Measurements from ENCODE around the gene PTP4A2. TPM values are rescaled to one million over a fixed set of nuclear protein-coding genes. Genes with fewer than 3 reads are reported as not detected.

The PTP4A2 gene
- total RNA-seq, 2 experiments from 2014 or later, result 409 to 419 TPM

DNA sequence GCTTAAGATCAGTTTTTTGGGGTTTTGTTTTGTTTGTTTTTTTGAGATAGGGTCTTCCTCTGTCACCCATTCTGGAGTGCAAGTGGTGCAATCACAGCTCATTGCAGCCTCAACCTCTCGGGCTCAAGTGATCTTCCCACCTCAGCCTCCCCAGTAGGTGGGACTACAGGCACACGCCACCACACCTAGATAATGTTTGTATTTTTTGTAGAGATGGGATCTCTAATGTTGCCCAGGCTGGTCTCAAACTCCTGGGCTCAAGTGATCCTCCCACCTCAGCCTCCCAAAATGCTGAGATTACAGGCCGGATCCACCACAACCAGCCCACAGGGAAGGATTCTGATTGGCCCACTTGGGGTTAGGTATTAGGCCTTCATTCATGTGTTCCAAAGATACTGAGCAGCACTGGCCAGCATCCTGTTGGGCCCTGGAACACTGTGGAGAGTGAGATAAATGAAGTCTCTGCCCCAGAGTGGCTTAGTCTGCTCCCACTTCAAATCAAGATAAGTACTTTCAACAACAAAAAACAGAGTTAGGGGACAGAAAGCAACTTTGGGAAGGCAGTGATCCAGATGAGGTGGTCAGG lies 54.7 kb downstream of the PTP4A2 start:
- H3K4me1 Mint-ChIP-seq (ENCODE audit: low read depth), result peaks cover 23% of the 10 kb centered on the region
- peaks cover 5% of the 10 kb centered on the region for H3K27me3 Mint-ChIP-seq (ENCODE audit: low read depth)
- H3K27ac Mint-ChIP-seq, result no peak overlapping the region
- no peak overlapping the region for H3K4me3 Mint-ChIP-seq
- H3K9me3 Mint-ChIP-seq (ENCODE audit: insufficient read depth), result no peaks in the 10 kb centered on the region
- DNase-seq (no peak), ATAC-seq (no peak)
- ChIA-PET CTCF (no interaction called here), POLR2A (no interaction called here)
- no peaks in the 10 kb centered on the region for H3K36me3 Mint-ChIP-seq (ENCODE audit: low read depth)

DNA sequence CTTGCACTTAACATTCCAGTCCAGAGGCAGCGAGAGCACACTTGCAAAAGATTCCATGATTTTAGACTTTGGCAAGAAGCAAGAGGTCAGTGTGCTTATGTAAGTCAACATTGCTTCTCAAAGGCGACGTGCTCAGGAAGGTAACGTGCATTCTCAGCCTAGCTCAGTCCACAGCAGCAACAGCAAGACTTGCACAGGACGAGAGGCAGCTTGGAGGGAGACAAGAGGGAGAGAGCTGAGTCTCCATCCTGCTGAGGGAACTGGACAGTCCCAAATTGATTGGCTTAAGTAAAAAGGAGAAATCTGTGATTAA lies 56.5 kb downstream of the PTP4A2 start:
- Mint-ChIP-seq H3K4me1 (ENCODE audit: low read depth) (peaks cover 25% of the 10 kb centered on the region), H3K27ac (no peak overlapping the region), H3K36me3 (ENCODE audit: low read depth) (peaks cover 4% of the 10 kb centered on the region), H3K4me3 (no peak overlapping the region), H3K27me3 (ENCODE audit: low read depth) (peaks cover 5% of the 10 kb centered on the region), H3K9me3 (ENCODE audit: insufficient read depth) (no peaks in the 10 kb centered on the region)
- no peak for DNase-seq
- no peak for ATAC-seq
- POLR2A ChIA-PET, result no interaction called here
- CTCF ChIA-PET, result interaction anchor here (2.2 kb wide), 1 partner anchor 82 kb away, joined by 8 read pairs; no protein-coding TSS in a partner anchor

DNA sequence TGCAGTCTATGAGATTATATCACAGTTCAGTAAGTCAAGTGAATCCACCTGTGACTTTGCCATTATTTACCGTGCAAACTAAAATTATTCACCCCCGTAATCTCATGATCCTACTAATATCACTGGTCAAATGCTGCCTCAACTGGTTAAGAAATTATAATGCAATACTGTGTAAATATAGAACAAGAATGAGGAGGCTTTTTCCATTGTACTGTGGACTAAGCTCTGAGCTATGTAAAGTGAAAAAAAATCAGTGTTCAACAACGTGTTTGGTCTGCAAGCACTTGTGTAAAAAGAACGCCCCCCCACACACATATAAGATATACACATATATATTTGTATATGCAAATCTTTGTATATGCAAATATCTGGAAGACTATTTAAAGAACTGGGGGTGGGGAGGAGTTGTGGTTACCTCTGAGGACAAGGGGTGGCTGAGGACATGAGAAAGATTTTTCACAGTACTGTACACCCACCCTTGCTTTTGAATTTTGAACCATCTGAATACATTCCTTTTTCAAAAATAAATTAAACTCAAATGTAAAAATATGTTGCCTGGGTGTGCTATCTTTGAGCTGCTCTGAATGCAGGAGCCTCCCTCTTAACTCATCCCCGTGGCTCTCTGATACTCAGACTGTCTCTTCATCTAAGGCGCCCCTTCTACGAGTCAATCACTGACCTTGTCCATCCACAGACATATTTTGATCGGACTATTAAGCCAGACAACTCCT lies 57.0 kb downstream of the PTP4A2 start:
- Mint-ChIP-seq H3K27me3 (ENCODE audit: low read depth) (peaks cover 5% of the 10 kb centered on the region), H3K36me3 (ENCODE audit: low read depth) (peaks cover 4% of the 10 kb centered on the region), H3K4me1 (ENCODE audit: low read depth) (peaks cover 30% of the 10 kb centered on the region), H3K27ac (no peak overlapping the region), H3K4me3 (no peak overlapping the region), H3K9me3 (ENCODE audit: insufficient read depth) (no peaks in the 10 kb centered on the region)
- ChIA-PET CTCF (interaction anchor here (1.1 to 2.2 kb wide), 3 partner anchors 8 to 92 kb away, joined by 3 to 8 read pairs (median 3); no protein-coding TSS in a partner anchor), POLR2A (no interaction called here)
- DNase-seq (no peak), ATAC-seq (no peak)

DNA sequence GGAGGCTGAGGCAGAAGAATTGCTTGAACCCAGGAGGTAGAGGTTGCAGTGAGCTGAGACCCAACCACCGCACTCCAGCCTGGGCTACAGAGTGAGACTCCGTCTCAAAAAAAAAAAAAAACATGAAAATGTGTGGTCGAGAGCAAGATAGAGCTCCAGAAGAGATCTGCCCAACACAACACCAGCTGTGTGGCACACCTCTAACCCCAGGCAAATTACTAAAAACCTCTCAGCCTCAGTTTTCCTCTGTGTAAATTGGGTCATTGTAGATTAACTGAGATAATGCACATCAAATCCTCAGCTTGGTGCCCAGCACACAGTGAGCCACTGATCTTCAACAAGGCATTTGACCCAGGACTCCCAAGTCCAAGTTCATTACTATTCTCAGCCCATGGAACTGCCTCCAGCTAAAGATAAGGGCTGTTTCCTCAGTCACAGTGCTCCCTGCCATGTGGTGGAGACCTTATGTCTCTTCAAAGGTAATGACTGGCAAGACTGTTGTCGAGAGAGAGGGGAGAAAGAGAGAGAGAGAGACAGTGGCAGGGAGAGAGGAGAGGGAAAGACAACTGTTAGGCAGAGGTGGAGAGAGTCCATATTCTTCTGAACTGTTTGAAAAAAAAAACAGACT lies 58.1 kb downstream of the PTP4A2 start:
- peaks cover 30% of the 10 kb centered on the region for H3K4me1 Mint-ChIP-seq (ENCODE audit: low read depth)
- H3K27ac Mint-ChIP-seq, result no peak overlapping the region

DNA sequence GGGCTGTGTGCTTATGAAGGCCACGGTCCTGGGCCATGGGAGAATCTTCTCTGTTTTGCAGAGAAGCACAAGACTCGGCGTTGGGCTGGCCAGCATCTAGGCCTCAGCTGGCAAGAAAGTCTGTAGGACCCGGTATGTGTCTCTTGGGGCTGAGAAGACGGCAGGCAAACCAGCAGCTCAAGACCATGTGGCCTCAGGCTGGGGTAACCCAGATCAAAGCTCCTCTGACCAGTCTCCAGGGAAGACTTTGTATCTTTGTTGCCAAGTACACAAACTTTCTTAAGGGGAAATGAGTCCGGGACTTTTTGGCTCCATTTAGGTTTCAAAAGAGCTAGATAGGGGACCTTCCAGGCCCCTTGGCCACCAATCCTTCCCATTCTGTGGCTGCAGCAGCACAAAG lies 60.1 kb downstream of the PTP4A2 start:
- CTCF ChIA-PET, result no interaction called here
- POLR2A ChIA-PET, result interaction anchor here (1.0 kb wide), 1 partner anchor 25 kb away, joined by 3 read pairs; no protein-coding TSS in a partner anchor
- peaks cover 6% of the 10 kb centered on the region for H3K36me3 Mint-ChIP-seq (ENCODE audit: low read depth)
- no peak for DNase-seq
- no peak overlapping the region for H3K4me3 Mint-ChIP-seq
- ATAC-seq, result no peak
- H3K4me1 Mint-ChIP-seq (ENCODE audit: low read depth), result peaks cover 37% of the 10 kb centered on the region
- peaks cover 5% of the 10 kb centered on the region for H3K27me3 Mint-ChIP-seq (ENCODE audit: low read depth)
- H3K27ac Mint-ChIP-seq, result no peak overlapping the region
- H3K9me3 Mint-ChIP-seq (ENCODE audit: insufficient read depth), result peaks cover 2% of the 10 kb centered on the region

More for the DNA sequence above, 58.1 kb downstream of the PTP4A2 start:
- no peak overlapping the region for H3K4me3 Mint-ChIP-seq
- no peaks in the 10 kb centered on the region for H3K9me3 Mint-ChIP-seq (ENCODE audit: insufficient read depth)
- POLR2A ChIA-PET, result no interaction called here
- peaks cover 5% of the 10 kb centered on the region for H3K27me3 Mint-ChIP-seq (ENCODE audit: low read depth)
- CTCF ChIA-PET, result interaction anchor here (1.1 kb wide), 2 partner anchors 9 to 91 kb away, joined by 3 read pairs; no protein-coding TSS in a partner anchor
- DNase-seq (no peak), ATAC-seq (no peak)
- peaks cover 4% of the 10 kb centered on the region for H3K36me3 Mint-ChIP-seq (ENCODE audit: low read depth)

DNA sequence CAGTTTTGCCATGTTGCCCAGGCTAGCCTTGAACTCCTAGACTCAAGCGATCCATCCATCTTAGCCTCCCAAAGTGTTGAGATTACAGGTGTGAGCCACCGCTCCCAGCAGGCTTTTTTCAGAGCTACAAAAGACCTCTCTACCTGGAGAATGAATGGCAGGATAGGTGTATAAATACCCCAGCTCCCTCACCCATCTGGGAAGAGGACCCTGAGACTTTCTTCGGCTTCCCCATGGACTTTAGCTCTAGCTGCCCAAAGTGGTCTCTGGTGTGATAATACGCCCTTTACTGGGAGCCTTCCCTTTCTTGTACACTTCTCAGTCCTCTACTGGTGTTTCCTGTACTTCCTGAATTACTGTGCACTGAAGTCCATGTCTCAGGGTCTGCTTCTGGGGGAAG lies 60.6 kb downstream of the PTP4A2 start:
- Mint-ChIP-seq H3K9me3 (ENCODE audit: insufficient read depth) (peaks cover 5% of the 10 kb centered on the region), H3K27me3 (ENCODE audit: low read depth) (peaks cover 3% of the 10 kb centered on the region), H3K27ac (no peak overlapping the region), H3K4me3 (no peak overlapping the region), H3K4me1 (ENCODE audit: low read depth) (peaks cover 41% of the 10 kb centered on the region), H3K36me3 (ENCODE audit: low read depth) (peaks cover 9% of the 10 kb centered on the region)
- ChIA-PET POLR2A (interaction anchor here (1.0 kb wide), 1 partner anchor 26 kb away, joined by 3 read pairs; no protein-coding TSS in a partner anchor), CTCF (interaction anchor here (0.8 kb wide), 1 partner anchor 88 kb away, joined by 3 read pairs; no protein-coding TSS in a partner anchor)
- ATAC-seq (no peak), DNase-seq (no peak)

DNA sequence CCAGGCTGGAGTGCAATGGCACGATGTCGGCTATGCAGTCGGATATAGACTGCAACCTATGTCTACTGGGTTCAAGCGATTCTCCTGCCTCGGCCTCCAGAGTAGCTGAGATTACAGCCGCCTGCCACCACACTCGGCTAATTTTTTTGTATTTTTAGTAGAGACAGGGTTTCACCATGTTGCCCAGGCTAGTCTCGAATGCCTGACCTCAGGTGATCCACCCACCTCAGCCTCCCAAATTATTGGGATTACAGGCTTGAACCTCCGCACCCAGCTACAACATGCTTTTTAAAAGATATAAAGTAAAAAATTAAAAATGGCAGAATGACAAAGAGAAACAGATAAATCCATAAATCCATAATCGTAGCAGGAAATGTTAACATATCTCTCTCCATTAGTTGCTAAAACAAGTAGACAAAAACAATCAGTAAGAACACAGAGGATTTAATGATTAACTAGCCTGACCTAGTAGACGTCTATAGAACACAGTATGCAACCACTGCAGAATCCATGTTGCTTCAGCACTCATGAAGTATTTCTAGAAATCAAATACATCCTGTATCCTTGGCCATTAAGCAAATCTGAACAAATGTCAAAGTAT lies 62.4 kb downstream of the PTP4A2 start:
- ATAC-seq (no peak), DNase-seq (no peak)
- H3K36me3 Mint-ChIP-seq (ENCODE audit: low read depth), result peaks cover 11% of the 10 kb centered on the region
- peaks cover 39% of the 10 kb centered on the region for H3K4me1 Mint-ChIP-seq (ENCODE audit: low read depth)
- H3K27ac Mint-ChIP-seq, result no peak overlapping the region
- ChIA-PET POLR2A (no interaction called here), CTCF (interaction anchor here (0.8 to 1.6 kb wide), 2 partner anchors 70 to 88 kb away, joined by 3 to 4 read pairs; no protein-coding TSS in a partner anchor)
- peaks cover 5% of the 10 kb centered on the region for H3K9me3 Mint-ChIP-seq (ENCODE audit: insufficient read depth)
- no peaks in the 10 kb centered on the region for H3K27me3 Mint-ChIP-seq (ENCODE audit: low read depth)
- H3K4me3 Mint-ChIP-seq, result no peak overlapping the region

DNA sequence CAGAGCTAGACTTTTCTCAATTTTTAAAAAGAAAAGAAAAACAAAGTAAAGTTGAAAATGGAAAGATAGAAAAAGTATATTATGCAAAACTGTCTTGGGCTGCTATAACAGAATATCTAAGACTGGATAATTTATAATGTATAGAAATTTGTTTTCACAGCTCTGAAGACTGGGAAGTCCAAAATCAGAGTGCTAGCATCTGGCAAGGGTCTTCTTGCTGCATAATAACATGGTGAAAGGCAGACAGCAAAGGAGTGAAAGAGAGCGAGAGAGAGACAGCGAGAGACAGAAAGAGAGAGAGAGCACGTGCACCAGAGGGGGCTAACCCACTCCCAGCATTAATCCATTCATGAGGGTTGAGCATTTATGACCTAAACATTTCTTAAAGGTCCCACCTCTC lies 63.2 kb downstream of the PTP4A2 start:
- Mint-ChIP-seq H3K9me3 (ENCODE audit: insufficient read depth) (peaks cover 5% of the 10 kb centered on the region), H3K4me3 (no peak overlapping the region), H3K27ac (no peak overlapping the region), H3K27me3 (ENCODE audit: low read depth) (no peaks in the 10 kb centered on the region), H3K36me3 (ENCODE audit: low read depth) (peaks cover 11% of the 10 kb centered on the region), H3K4me1 (ENCODE audit: low read depth) (peaks cover 31% of the 10 kb centered on the region)
- no peak for ATAC-seq
- CTCF ChIA-PET, result no interaction called here
- POLR2A ChIA-PET, result no interaction called here
- no peak for DNase-seq

DNA sequence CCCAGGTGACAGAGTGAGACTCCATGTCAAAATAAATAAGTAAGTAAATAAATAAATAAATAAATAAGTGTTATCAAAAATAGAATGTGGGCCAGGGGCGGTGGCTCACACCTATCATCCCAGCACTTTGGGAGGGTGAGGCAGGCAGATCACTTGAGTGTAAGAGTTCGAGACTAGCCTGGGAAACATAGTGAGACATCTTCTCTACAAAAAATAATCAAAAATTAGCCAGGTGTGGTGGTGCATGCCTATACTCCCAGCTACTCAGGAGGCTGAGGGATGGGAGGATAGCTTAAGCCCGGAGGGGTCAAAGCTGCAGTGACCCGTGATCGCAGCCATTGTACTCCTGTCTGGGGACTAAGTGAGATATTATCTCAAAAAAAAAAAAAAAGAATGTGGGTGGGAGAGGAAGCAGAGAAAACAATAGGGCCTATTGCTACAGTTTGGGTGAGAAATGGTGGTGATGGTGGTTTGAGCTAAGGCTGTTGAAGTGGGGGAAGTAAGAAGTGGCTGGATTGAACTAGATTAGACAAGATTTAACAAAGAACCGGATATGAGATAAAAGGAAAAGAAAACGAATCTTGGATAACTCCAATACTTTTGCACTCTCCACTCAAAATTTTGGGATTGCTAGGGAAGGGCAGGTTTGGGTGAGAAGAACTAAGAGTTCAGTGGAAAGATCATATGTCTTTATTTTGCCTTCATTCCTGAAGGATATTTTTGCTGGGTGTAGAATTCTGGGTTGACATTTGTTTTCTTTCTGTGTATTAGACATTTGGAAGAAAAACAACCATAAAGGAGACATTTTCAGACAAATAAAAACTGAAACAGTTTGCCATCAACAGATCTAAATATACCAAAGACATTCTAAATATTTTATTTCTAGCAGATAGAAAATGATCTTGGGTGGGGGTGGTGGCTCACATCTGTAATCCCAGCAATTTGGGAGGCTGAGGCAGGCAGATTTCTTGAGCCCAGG lies 65.2 kb downstream of the PTP4A2 start:
- peak overlapping the region; percentile 94 for H3K27ac Mint-ChIP-seq
- peak; percentile 68 for DNase-seq

DNA sequence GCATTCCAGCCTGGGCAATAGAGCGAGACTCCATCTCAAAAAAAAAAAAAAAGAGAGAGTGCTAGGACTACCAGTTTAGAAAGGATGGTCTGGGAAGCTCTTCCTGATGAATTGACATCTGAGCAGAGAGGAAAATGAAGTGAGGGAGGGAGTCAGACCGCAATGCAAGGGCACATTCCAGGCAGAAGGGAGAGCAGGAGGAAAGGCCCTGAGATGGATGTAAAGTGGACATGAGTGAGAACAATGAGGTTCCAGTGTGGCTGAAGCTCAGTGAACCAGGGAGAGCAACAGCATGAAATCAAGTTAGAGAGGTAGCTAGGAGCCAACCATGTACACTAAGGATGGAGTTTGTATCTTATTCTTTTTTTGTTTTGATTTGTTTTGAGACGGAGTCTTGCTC lies 66.5 kb downstream of the PTP4A2 start:
- ATAC-seq (no peak), DNase-seq (no peak)
- Mint-ChIP-seq H3K36me3 (ENCODE audit: low read depth) (peaks cover 8% of the 10 kb centered on the region), H3K9me3 (ENCODE audit: insufficient read depth) (peaks cover 5% of the 10 kb centered on the region), H3K4me1 (ENCODE audit: low read depth) (peaks cover 35% of the 10 kb centered on the region), H3K4me3 (no peak overlapping the region), H3K27me3 (ENCODE audit: low read depth) (no peaks in the 10 kb centered on the region), H3K27ac (peak overlapping the region; percentile 72)
- CTCF ChIA-PET, result interaction anchor here (1.1 kb wide), 2 partner anchors 13 to 93 kb away, joined by 3 read pairs; no protein-coding TSS in a partner anchor
- POLR2A ChIA-PET, result interaction anchor here (0.7 to 1.7 kb wide), 2 partner anchors 18 to 32 kb away, joined by 3 to 6 read pairs; no protein-coding TSS in a partner anchor

More for the DNA sequence above, 65.2 kb downstream of the PTP4A2 start:
- ChIA-PET POLR2A (interaction anchor here (1.7 kb wide), 1 partner anchor 30 kb away, joined by 6 read pairs; no protein-coding TSS in a partner anchor), CTCF (no interaction called here)
- H3K27me3 Mint-ChIP-seq (ENCODE audit: low read depth), result no peaks in the 10 kb centered on the region
- peaks cover 5% of the 10 kb centered on the region for H3K9me3 Mint-ChIP-seq (ENCODE audit: insufficient read depth)
- peaks cover 11% of the 10 kb centered on the region for H3K36me3 Mint-ChIP-seq (ENCODE audit: low read depth)
- ATAC-seq, result peak; percentile 80
- H3K4me3 Mint-ChIP-seq, result peak overlapping the region; percentile 29
- peaks cover 36% of the 10 kb centered on the region for H3K4me1 Mint-ChIP-seq (ENCODE audit: low read depth)

Data from activated CD8-positive, alpha-beta T cell treated with anti-CD3 and anti-CD28 coated beads, Interleukin-2, amount 10 ng/mL, durations not matched to agents 7 days and 5 days (primary cell).